HG03066 (cell line): ENCODE data around the gene CNR2.
"Not testable (repeated sequence)": the region's sequence is repeated elsewhere in the genome, so short reads cannot be mapped to it uniquely, and the experiment has no call there.

ENCODE experiments used
- ATAC-seq: cut with Tn5 transposase; IDR thresholded peaks from one replicate; pipeline ENCODE4 v1.9.1; 2021; ENCODE audit warnings: low read depth; ENCODE audit not compliant: unreplicated experiment

CNR2 gene

DNA sequence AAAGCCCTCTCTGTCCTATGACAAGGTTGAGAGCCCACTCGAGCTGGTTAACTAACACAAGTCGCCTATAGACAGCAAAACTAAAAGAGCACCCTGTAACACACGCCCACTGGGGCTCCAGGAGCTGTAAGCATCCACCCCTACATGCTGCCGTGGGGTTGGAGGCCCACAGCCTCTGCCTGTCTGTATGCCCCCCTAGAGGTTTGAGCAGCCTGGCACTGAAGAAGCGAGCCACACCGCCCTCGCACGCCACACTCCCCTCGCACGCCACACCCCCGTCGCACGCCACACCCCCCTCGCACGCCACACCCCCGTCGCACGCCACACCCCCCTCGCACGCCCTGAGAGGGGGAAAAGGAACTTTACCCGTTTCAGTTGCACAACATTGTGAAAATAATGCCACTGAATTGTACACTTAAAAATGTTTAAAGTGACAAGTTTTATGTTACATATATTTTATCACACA, 74.7 kb downstream of the CNR2 start:
- no peak for ATAC-seq

DNA sequence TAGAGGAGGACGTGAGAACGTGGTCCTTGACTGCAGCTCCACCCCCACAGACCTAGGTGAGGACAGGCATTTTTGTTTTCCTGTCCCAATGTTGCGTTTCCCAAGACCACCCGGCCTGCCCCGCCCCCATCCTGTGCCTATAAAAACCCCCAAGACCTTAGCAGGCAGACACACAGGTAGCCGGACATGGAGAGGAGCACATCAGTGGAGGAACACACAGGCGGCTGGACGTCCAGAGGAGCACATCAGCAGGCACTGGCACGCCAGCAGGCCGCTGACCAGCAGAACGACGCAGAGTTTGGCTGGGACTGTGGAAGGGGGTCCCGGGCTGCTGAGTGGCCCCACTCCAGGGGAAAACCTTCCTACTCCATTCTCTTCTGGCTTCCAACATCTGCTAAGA, 75.3 kb downstream of the CNR2 start:
- ATAC-seq: no peak

DNA sequence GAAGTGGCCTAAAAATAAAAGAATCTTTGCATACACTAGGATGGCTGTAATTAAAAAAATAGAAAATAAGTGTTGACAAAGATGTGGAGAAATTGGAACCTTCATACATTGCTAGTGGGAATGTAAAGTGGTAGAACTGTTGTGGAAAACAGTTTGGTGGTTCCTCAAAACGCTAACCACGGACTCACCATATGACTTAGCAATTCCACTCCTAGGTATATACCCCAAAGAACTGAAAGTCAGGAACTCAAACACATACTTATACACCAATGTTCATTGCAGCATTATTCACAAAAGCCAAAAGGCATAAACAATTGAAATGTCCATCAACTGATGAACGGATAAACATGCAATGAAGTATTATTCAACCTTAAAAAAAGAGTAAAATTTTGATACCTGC, 77.1 kb downstream of the CNR2 start:
- ATAC-seq: no peak

DNA sequence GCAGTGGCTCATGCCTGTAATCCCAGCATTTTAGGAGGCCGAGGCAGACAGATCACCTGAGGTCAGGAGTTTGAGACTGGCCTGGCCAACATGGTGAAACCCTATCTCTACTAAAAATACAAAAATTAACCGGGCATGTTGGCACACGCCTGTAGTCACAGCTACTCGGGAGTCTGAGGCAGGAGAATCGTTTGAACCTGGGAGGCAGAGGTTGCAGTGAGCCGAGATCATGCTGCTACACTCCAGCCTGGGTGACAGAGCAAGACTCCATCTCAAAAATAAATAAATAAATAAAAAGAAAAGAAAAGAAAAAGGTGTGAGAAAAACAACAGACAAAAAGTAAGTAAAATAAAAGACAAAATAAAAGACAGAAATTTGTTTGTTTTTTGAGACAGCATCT, 79.0 kb downstream of the CNR2 start:
- ATAC-seq: not testable (repeated sequence)

DNA sequence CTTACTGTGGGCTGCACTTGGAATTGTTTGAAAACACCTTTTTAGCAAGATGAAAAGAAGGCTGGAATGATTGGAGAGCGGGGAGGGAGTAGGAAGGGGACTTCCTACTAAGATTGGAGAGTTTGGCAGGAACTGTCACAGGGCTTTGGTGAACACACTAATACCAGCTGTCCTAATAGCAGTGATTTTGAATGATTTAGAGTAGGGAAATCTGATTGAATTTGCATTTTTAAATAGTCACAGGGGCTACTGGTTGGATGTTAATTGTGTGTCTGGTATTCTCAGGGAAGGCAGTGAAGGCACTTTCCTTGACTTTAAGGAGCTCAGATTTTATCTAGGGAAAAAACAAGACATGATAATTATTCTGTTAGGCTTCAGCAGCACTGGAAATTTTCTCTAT, 85.4 kb downstream of the CNR2 start:
- no peak for ATAC-seq

DNA sequence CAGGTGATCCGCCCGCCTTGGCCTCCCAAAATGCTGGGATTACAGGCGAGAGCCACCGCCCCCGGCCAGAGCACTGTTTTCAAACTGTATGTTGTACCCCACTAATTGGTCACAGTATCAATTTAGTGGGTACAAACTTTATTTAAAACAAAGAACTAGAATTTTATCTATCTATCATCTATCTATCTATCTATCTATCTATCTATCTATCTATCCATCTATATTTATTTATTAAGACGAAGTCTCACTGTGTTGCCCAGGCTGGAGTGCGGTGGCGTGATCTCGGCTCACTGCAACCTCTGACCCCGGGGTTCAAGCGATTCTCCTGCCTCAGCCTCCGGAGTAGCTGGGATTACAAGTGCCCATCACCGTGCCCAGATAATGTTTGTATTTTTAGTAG, 86.6 kb downstream of the CNR2 start:
- not testable (repeated sequence) for ATAC-seq

DNA sequence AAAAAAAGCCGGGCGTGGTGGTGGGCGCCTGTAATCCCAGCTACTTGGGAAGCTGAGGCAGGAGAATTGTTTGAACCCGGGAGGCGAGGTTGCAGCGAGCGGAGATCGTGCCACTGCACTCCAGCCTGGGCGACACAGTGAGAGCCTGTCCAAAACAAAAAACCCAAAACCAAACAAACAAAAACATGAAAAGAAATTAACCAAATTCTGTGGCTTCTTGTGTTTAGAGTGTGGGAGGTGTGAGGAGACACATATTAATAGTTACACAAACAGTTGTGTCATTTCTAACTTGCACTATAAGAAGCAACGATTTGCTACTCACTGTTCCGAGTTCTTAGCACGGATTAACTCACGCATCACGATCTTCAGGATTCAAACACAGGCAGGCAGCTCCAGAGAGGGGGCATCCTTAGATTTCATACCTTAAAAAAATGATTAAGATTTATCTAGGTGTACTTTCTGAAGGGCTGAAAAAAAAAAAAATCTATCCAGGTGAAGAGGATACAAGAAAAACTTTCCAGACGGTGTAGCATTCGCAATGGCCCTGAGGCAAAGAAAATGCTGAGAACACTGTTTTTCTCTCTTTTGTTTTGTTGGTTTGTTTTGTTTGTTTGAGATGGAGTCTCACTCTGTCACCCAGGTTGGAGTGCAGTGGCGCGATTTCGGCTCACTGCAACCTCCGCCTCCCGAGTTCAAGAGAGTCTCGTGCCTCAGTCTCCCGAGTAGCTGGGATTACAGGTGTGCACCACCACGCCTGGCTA, 87.2 kb downstream of the CNR2 start:
- ATAC-seq: no peak

DNA sequence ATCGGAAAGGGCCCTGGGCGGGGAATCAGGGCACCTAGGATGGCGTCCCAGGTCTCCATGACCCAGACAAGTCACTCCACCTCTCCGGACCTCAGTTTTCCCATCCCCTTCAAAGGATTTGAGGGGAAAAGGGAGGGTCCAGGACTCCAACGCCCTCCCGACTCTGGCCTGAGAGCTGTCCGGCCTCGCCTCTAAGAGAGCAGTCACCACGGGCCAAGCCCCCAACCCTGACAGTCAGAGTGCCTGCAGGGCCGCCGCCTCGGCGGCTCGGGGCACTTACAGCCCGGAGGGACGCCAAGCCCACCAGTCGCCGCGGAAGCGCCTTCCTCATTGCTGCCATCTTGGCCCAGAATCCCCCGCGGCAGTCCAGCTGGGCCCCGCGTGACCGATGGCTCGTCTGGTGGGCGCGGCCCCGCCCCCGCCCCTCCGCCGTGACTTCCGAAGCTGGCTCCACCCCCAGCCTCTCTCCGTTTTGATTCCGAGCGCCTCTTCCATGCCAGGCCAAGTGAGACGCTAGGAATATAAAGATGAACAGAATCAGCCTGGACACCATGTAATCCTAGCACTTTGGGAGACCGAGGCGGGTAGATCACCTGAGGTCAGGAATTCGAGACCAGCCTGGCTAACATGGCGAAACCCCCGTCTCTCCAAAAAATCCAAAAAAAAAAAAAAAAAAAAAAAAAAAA, 87.9 kb downstream of the CNR2 start, which contains the start of gene HMGCL:
Gene HMGCL, minus strand, starts transcription at position 354 of the 686 bp plus-strand sequence. Its CDS starts 14 bp downstream, at position 340.
- ATAC-seq: peak; percentile 89

DNA sequence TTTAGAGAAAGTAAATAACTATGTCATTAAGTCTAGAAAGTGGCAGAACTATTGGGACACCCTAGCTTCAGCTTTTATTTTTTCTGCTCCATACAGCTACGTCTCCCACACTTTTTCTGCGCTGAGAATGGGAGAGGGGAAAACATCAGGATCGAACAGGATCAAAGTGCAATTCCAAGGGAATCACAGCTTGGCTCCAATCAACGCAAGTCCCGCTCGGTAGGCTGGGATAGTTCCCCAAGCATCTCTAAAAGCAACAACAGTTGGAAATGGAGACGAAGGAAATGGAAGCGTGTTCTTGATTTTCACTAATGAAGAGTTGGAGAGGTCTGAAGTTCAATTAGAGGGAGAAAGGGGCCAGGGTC, 88.5 kb downstream of the CNR2 start:
- ATAC-seq: no peak

DNA sequence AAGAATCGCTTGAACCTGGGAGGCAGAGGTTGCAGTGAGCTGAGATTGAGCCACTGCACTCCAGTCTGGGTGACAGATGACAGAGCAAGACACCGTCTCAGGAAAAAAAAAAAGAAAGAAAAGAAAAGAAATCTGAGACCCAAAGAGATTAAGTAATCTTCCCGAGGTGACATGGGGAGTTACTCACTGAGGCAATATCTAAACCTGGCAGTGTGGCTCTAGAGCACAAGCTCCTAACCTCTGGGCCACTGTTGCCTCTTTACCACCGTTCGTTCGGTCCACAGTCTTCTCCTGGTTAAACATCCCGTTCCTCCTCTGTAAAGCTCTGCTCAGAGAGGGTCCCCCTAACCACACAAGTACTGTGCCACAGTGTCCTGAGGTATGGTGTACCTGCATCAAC, 89.4 kb downstream of the CNR2 start:
- no peak for ATAC-seq
